GM21737 (cell line): ENCODE results near the gene SBNO1.
"Not testable (repeated sequence)": the region's sequence is repeated elsewhere in the genome, so short reads cannot be mapped to it uniquely, and the experiment has no call there.

Experiments
- ATAC-seq: cut with Tn5 transposase; IDR thresholded peaks from one replicate; pipeline ENCODE4 v1.9.1; 2021; ENCODE audit warnings: mild to moderate bottlenecking, moderate library complexity; ENCODE audit not compliant: unreplicated experiment

The SBNO1 gene

DNA sequence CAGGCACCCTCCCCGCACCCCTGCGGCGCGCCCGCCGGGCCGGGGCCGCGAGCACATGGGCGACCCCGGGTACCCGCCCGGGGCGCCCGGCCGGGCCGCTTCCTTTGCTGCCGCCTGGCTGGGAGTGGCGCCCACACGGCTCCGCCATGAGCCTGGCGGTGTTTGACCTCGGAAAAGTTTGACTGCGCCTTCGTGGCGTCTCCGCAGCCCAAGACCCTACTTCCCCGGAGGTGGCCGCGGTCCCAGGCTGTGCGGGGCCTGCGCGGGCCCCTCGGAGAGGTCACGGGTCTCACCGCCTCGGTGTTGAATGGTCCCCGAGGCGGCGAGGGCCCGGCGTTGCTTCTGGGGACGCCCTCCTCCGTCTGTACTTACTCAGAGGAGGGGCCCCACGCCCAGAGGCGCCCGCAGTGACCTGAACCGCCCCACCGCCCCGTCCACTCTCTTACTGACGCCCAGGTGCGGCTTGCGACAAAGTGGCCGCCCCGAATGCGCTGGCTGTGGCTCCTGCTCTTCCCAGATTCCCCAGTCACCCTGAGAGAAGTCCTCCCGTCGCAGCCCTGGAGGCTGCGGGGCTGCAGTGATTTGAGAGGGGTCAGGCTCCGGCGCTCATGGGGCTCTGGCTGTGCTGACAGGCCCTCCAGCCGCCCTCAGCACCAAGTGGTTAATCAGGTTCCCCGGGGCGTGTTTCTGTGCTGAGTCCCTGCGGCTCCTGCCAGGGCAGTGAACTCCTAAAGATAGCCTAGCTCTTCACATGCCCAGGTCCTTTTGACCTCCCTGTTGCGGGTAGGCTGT lies 25.1 kb upstream of the SBNO1 start:
- ATAC-seq, result peak; percentile 18

DNA sequence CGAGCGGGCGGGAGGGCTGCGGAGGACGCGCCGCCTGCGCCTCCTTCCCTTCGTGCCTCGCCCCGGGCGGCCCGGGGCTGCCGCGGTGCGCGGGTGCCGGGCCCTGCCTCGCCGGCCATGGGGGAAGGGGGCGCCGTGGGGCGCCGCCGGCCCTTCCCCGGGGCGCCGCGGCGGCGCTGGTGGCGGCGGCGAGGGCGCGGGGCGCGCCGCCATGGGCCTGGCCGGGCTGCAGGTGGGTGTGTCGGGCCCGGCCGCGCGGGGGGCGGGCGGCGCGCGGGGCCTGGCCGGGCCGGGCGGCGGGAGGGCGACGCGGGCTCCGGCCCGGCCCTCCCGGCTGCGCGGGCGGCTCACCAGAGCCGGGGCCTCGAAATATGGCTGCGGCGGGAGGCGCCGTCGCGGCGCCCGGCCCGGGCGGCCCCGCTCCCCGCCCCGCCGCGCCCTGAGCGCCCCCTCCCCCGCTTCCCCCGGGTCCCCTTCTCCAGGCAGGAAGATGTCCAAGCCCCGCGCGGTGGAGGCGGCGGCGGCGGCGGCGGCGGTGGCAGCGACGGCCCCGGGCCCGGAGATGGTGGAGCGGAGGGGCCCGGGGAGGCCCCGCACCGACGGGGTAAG lies 24.4 kb upstream of the SBNO1 start:
- no peak for ATAC-seq

- peak; percentile 30 for ATAC-seq
These were observed 23.7 kb upstream of the SBNO1 start for GRCh38 chr12:123388177-123388950.

DNA sequence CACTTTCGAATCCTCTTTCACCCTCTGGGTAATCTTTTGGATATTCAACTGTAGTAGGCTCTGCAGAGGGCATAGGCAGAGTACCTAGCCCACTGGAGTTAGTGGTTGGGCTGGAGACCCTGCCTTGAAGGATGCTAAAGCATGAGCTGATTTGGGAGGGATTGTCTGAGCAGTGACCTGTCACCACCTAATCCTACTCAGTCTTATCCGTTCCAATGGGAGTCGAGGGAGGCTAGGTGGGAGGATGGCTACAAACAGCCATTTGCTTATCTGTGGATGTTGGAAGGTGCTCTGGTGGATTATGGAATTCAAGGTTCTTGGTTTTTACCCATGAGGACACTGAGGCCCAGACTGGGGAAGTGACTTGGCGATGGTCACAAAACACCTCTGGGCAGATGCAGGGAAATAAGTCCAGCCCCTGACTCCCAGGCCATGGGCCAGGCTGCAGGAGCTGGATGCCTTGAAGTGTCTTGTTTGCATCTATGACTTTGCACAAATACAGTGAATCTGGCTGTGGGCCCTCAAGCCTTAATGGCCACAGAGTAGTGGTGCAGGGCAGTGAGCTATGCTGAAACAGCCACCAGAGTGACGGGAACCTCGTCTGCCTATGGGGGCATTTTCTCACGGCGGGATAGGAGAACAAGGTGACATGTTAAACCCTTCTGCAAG lies 23.0 kb upstream of the SBNO1 start:
- no peak for ATAC-seq

- ATAC-seq, result not testable (repeated sequence)
These were observed 20.9 kb upstream of the SBNO1 start for GRCh38 chr12:123385536-123385935.

- ATAC-seq, result no peak
These were observed 20.3 kb upstream of the SBNO1 start for GRCh38 chr12:123384994-123385376.

- ATAC-seq, result no peak
These were observed 19.8 kb upstream of the SBNO1 start for GRCh38 chr12:123384318-123384993.

- ATAC-seq, result no peak
These were observed 18.0 kb upstream of the SBNO1 start for GRCh38 chr12:123382684-123383083.

DNA sequence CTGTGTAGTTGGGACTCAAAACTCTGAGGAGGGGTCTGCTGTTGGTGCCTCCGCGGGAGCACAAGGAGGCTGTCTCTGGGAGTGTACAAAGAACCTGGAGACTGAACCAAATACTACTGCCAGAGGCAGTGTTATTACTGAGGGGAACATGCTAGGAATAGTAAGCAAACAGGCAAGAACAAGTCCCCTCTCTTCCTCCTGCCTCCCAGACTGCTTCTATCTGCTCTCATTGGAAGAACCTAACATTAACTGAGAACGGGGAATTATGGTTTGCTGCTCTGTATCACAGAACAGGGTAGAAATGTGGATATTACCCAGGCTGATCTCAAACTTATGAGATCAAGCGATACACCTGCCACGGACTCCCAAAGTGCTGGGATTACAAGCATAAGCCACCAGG lies 14.7 kb upstream of the SBNO1 start:
- no peak for ATAC-seq

- not testable (repeated sequence) for ATAC-seq
These were observed 7.8 kb upstream of the SBNO1 start for GRCh38 chr12:123372415-123372814.

DNA sequence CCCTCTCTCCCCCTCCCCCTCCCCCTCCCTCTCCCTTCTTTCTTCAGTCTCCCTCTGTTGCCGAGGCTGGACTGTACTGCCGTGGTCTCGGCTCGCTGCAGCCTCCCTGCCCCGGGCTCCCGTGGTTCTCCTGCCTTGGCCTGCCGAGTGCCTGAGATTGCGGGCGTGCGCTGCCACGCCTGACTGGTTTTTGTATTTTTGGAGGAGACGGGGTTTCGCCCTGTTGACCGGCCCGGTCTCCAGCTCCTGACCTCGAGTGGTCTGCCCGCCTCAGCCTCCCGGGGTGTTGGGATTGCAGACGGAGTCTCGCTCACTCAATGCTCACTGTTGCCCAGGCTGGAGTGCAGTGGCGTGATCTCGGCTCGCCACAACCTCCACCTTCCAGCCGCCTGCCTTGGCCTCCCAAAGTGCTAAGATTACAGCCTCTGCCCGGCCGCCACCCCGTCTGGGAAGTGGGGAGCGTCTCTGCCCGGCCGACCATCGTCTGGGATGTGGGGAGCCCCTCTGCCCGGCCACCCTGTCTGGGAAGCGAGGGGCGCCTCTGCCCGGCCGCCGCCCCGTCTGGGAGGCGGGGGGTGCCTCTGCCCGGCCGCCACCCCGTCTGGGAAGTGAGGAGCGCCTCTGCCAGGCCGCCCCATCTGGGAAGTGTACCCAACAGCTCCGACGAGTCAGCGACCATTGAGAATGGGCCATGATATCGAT lies 7.2 kb upstream of the SBNO1 start:
- not testable (repeated sequence) for ATAC-seq

- no peak for ATAC-seq
These were observed 4.6 kb upstream of the SBNO1 start for GRCh38 chr12:123369229-123369628.

DNA sequence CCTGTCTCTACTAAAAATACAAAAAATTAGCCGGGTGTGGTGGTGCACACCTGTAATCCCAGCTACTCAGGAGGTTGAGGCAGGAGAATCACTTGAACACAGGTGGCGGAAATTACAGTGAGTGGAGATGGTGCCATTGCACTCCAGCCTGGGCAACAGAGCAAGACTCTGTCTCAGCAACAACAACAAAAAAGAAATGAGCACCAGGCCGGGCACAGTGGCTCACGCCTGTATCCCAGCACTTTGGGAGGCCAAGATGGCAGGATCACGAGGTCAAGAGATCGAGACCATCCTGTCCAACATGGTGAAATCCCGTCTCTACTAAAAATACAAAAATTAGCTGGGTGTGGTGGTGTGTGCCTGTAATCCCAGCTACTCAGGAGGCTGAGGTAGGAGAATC lies 3.8 kb upstream of the SBNO1 start:
- not testable (repeated sequence) for ATAC-seq

GRCh38 chr12:123367511-123367910 lies 2.9 kb upstream of the SBNO1 start:
- ATAC-seq, result no peak

GRCh38 chr12:123365025-123365917 lies 624 bp upstream of the SBNO1 start:
- ATAC-seq, result peak; percentile 53

GRCh38 chr12:123363740-123364531 lies 711 bp downstream of the SBNO1 start:
- ATAC-seq, result peak; percentile 8

GRCh38 chr12:123363390-123363739 lies 1.3 kb downstream of the SBNO1 start:
- no peak for ATAC-seq

DNA sequence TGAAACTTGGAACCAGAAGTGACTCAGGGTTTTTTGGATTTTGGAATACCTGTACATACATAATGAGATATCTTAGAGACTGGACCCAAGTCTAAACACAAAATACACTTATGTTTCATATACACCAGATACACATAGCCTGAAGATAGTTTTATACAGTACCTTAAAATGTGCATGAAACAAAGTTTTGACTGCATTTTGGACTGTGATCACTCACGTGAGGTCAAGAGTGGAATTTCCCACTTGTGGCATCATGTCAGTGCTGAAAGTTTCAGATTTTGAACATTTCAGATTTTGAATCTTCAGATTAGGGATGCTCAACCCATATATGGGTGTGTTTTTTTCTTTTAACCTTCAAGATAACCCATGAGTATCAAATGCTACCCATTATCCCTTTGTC lies 6.6 kb downstream of the SBNO1 start:
- ATAC-seq, result no peak
